K562 (cell line): ENCODE measurements around the gene CYS1. TPM values are rescaled to one million over a fixed set of nuclear protein-coding genes. Genes with fewer than 3 reads are reported as not detected.
A peak's percentile ranks its signal among the peaks of the same experiment; 100 is the strongest.

ENCODE experiments used
- ATAC-seq: fragments of 200-7000 bp; cut with Tn5 transposase; 3 replicates; pipeline ENCODE4 v1.9.1; 2020; ENCODE audit warnings: moderate library complexity
- BruUV-seq: library from RNA; stranded (reverse); fragments of 400-500 nt; replicated peaks from 2 replicates; lab custom pipeline; 2021; lab: Mats Ljungman, UMichigan
- CTCF ChIA-PET: fragments of 300-600 bp; formaldehyde crosslinking; extraction: SDS; loops from one replicate; lab custom pipeline; 2021; ENCODE audit warnings: low intra/inter-chr PET ratio; lab: Yijun Ruan, JAX
- POLR2A ChIA-PET: fragments of 300-600, 350-650 bp; sonication (Branson Sonifier 250); formaldehyde crosslinking; extraction: SDS; loops from one replicate; lab custom pipeline; 2021; ENCODE audit warnings: antibody characterized with exemption, inconsistent platforms; lab: Yijun Ruan, JAX
- DNase-seq, 4 experiments: peaks; one replicate each; pipeline versions ENCODE4 v3.0.0 to v3.0.0-alpha.2; 2011 to 2018; ENCODE audit warnings: low spot score in 3 of 4, mixed read lengths in 3 of 4; ENCODE audit errors: extremely low read depth in 1 of 4
- FAIRE-seq: peaks from 2 replicates; lab custom pipeline; 2011; peaks lifted over from hg19 to GRCh38; lab: Jason Lieb, UNC
- H2AFZ ChIP-seq: 2 replicates; pipeline ENCODE4 v1.6.0; 2011; ENCODE audit warnings: low read depth, low read length, control low read depth, inconsistent platforms
- H3K27ac ChIP-seq: fragments of 200-600 bp; 3 replicates; pipeline ENCODE4 v1.8.0; 2011; ENCODE audit warnings: low read depth, mild to moderate bottlenecking, control low read depth, inconsistent platforms, low read length, moderate library complexity, mixed read lengths; ENCODE audit errors: extremely low read depth
- H3K27me3 ChIP-seq, 2 experiments: fragments of 300-600 bp in 1 of 2; 2 replicates in 1 of 2; 3 replicates in 1 of 2; pipeline versions ENCODE4 v1.6.0 to v1.8.0; 2011; ENCODE audit warnings: inconsistent platforms in 2 of 2, low read length in 2 of 2, mild to moderate bottlenecking in 1 of 2, mixed read lengths in 1 of 2, moderate library complexity in 1 of 2; ENCODE audit not compliant: control insufficient read depth in 2 of 2, insufficient read depth in 2 of 2
- H3K36me3 ChIP-seq: fragments of 300-600 bp; 3 replicates; pipeline ENCODE4 v1.8.0; 2011; ENCODE audit warnings: mild to moderate bottlenecking, low read length, inconsistent platforms; ENCODE audit not compliant: control insufficient read depth, insufficient read depth
- H3K4me1 ChIP-seq, 2 experiments: fragments of 200-600 bp in 1 of 2; replicated peaks in 1 of 2; 2 replicates in 1 of 2; 3 replicates in 1 of 2; pipeline versions ENCODE4 v1.5.1 to v1.8.0; 2011; ENCODE audit warnings: inconsistent platforms in 2 of 2, low read length in 2 of 2, mild to moderate bottlenecking in 1 of 2, mixed read lengths in 1 of 2, moderate library complexity in 1 of 2; ENCODE audit not compliant: control insufficient read depth in 2 of 2, insufficient read depth in 2 of 2
- H3K4me2 ChIP-seq: 2 replicates; pipeline ENCODE4 v1.6.1; 2011; ENCODE audit warnings: low read length, control low read depth, inconsistent platforms, mixed read lengths; ENCODE audit not compliant: insufficient read depth
- H3K4me3 ChIP-seq: fragments of 200-600 bp; sonication (generic), shearing (Covaris generic); 2 replicates; pipeline ENCODE4 v1.5.1; 2016; ENCODE audit warnings: control low read depth, inconsistent platforms
- H3K79me2 ChIP-seq: fragments of 200-600 bp; 3 replicates; pipeline ENCODE4 v1.8.0; 2011; ENCODE audit warnings: low read length, inconsistent platforms; ENCODE audit not compliant: control insufficient read depth, insufficient read depth
- H3K9ac ChIP-seq, 2 experiments: 2 replicates each; pipeline versions ENCODE4 v1.6.0 to v1.6.1; 2011; ENCODE audit warnings: low read depth in 2 of 2, low read length in 2 of 2, control low read depth in 1 of 2, inconsistent platforms in 1 of 2, mild to moderate bottlenecking in 1 of 2, mixed read lengths in 1 of 2; ENCODE audit not compliant: insufficient read depth in 1 of 2
- H3K9me1 ChIP-seq: one replicate; pipeline ENCODE4 v1.6.0; 2011; ENCODE audit warnings: inconsistent platforms, mild to moderate bottlenecking, low read length, moderate library complexity; ENCODE audit not compliant: control insufficient read depth, insufficient read depth
- H3K9me3 ChIP-seq: replicated peaks from 2 replicates; pipeline ENCODE4 v1.5.1; 2011; ENCODE audit warnings: low read depth, low read length, inconsistent platforms; ENCODE audit not compliant: control insufficient read depth, insufficient read depth
- H4K20me1 ChIP-seq: replicated peaks from 2 replicates; pipeline ENCODE4 v1.6.1; 2011; ENCODE audit warnings: low read length, inconsistent platforms, mixed read lengths; ENCODE audit not compliant: control insufficient read depth, insufficient read depth
- CTCF ChIP-seq, 3 experiments: IDR thresholded peaks in 2 of 3; conservative IDR thresholded peaks in 1 of 3; 2 replicates each; pipeline ENCODE4 v1.5.1; 2011 to 2012; ENCODE audit warnings: low read length in 3 of 3, mild to moderate bottlenecking in 3 of 3, control low read depth in 2 of 3, improper control_type of control experiment in 1 of 3, inconsistent platforms in 1 of 3, low read depth in 1 of 3, mixed read lengths in 1 of 3, moderate library complexity in 1 of 3; ENCODE audit not compliant: insufficient read depth in 2 of 3
- DEAF1 ChIP-seq: fragments of 450-650 bp; formaldehyde crosslinking; IDR thresholded peaks from 2 replicates; pipeline ENCODE4 v1.4.0; 2020; ENCODE audit warnings: mild to moderate bottlenecking, moderate library complexity
- IRF9 ChIP-seq: fragments of 450-650 bp; IDR thresholded peaks from 2 replicates; pipeline ENCODE4 v1.6.1; 2016; ENCODE audit warnings: missing biosample characterization, missing genetic modification characterization
- RAD21 ChIP-seq, 2 experiments: fragments of 250-450 bp in 1 of 2; fragments of 450-650 bp in 1 of 2; sonication (Bioruptor Pico) in 1 of 2; formaldehyde crosslinking in 1 of 2; IDR thresholded peaks in 1 of 2; conservative IDR thresholded peaks in 1 of 2; 2 replicates each; pipeline versions ENCODE4 v1.4.0 to v1.8.0; 2020 to 2022; ENCODE audit warnings: mild to moderate bottlenecking in 2 of 2, moderate library complexity in 1 of 2
- WGBS: fragments of 100-300 bp; shearing (Covaris generic); methylation state at CpG from one replicate; pipeline ENCODE4 v1.1.6; 2016; ENCODE audit warnings: low coverage, mixed read lengths; ENCODE audit not compliant: insufficient coverage; ENCODE audit errors: missing lambda C conversion rate; 5-methylcytosine and 5-hydroxymethylcytosine counted together
- in situ Hi-C: fragments of 300-500 bp; cut with MboI; formaldehyde crosslinking; loops from 4 replicates; pipeline ENCODE4 v1.15.0; 2018; ENCODE audit warnings: inconsistent platforms, mixed read lengths
- intact Hi-C: fragments of 100-400 bp; cut with micrococcal nuclease; formaldehyde crosslinking; loops from 2 replicates; pipeline ENCODE4 v1.14.2; 2022
- polyA plus RNA-seq, 8 experiments: library from polyadenylated mRNA; depleted of rRNA in 4 of 8; stranded (reverse) in 5 of 8; unstranded in 3 of 8; fragments of >200 nt; fragmentation: Nextera tagmentation in 2 of 8; fragmentation: Illumina TruSeq in 1 of 8; extraction: Ambion mirVana in 2 of 8; extraction: Trizol in 1 of 8; gene quantifications; 2 replicates each; pipeline versions ENCODE4 v1.2.1 to v1.2.3, GENCODE V29; 2011 to 2014; ENCODE audit warnings: inconsistent platforms in 1 of 8, missing spikeins in 1 of 8
- total RNA-seq, 7 experiments: library from RNA; depleted of rRNA in 6 of 7; stranded (reverse); fragments of >200 nt in 6 of 7; fragmentation: Illumina TruSeq in 2 of 7; extraction: Trizol in 2 of 7; gene quantifications; 2 replicates each; pipeline versions ENCODE4 v1.2.1 to v1.2.3, GENCODE V29; 2011 to 2021; ENCODE audit warnings: low replicate concordance in 1 of 7
- TF ChIP-seq, protein P1 (sequence below), 2 experiments: fragments of 450-650 bp; formaldehyde crosslinking in 1 of 2; IDR thresholded peaks; 2 replicates each; pipeline versions ENCODE4 v1.4.0 to v1.6.1; 2014 to 2020; ENCODE audit warnings: mild to moderate bottlenecking in 2 of 2, borderline replicate concordance in 1 of 2, low read depth in 1 of 2

Gene CYS1
- total and polyA plus RNA-seq, 9 of the 15 experiments (the other 6 are each of a cell fraction or from before 2014, with no cell fraction given), result 0.11 to 0.13 TPM; not detected in 7

DNA sequence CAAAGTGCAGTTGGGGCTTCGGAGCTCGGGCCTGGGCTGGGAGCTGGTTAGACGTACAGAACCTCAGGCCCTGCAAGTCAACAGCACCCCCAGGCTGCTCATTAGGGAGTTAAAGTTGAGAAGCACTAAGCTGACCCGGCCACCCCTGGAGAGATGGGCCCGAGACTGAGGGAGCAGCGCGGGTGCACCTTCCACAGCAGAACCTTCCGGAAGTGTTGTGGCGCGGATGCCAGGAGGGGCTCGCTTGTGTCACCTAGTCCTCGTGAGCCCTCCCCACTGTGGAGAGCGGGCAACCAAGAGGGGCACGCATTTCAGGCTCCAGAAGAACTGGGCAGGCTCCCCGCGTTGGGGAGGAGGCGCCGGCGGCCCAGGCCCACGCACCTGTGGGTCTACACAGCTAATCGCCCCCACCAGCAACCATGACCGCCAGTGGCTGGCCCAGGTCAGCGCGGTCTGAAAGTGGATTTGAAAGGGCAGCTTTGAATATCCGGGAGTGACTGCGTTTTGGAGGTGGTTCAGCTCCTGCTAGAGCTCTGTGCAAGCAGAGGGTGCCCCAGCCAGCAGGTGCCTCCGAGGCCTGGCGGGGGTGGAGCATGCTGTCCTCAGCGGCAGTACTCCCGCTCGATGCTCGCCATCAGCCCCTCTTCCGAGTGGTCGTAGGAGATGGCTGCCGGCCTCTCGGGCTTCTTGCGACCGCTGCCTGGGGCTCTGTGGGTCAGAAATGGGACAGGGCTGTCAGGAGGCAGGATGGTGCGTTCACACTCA, 21.8 kb downstream of the CYS1 start:
- no peaks in the 10 kb centered on the region for H3K79me2 ChIP-seq
- FAIRE-seq (no peak), DNase-seq (peak; percentile 24 to 52 (median 42)), ATAC-seq (peak; percentile 67)
- in situ Hi-C loops, result no loop called here
- H3K27ac ChIP-seq, result no peak overlapping the region
- BruUV-seq, result no TSS peak
- 85% methylated on average over 36 of the region's 39 CpGs for WGBS
- H3K36me3 ChIP-seq, result peaks cover 17% of the 10 kb centered on the region; the same call in 2 of the 3 replicates
- no peaks in the 10 kb centered on the region for H4K20me1 ChIP-seq
- H3K4me2 ChIP-seq, result peak overlapping the region; percentile 72; the same call in 1 of the 2 replicates
- POLR2A ChIA-PET, result interaction anchor here (0.8 to 2.2 kb wide), 4 partner anchors 9 to 20 kb away, joined by 3 to 11 read pairs (median 6); partner anchors contain the start of gene KLF11
- H3K27me3 ChIP-seq, result no peaks in the 10 kb centered on the region
- peak overlapping the region; percentile 38 to 84; a peak in 3 of 4 replicates for H3K9ac ChIP-seq
- no peaks in the 10 kb centered on the region for H3K9me1 ChIP-seq
- TF ChIP-seq CTCF (IDR thresholded peaks at IDR 0.05 in 2 of 3, conservative IDR thresholded peaks at IDR 0.05 in 1 of 3; ENCODE audit: insufficient read depth in 2 of 3, low read depth in 1 of 3, low read length in 3 of 3) (peak; percentile 46 to 53 (median 49); a peak in 4 of 6 replicates), RAD21 (CRISPR knock-in tag; conservative IDR thresholded peaks at IDR 0.05 in 1 of 2, IDR thresholded peaks at IDR 0.05 in 1 of 2) (peak; percentile 34 to 62), IRF9 (tag) (no peak), DEAF1 (CRISPR knock-in tag) (0 out of 2 replicates have a peak, but pooled peaks have one; percentile 15)
- TF ChIP-seq, protein P1, sequence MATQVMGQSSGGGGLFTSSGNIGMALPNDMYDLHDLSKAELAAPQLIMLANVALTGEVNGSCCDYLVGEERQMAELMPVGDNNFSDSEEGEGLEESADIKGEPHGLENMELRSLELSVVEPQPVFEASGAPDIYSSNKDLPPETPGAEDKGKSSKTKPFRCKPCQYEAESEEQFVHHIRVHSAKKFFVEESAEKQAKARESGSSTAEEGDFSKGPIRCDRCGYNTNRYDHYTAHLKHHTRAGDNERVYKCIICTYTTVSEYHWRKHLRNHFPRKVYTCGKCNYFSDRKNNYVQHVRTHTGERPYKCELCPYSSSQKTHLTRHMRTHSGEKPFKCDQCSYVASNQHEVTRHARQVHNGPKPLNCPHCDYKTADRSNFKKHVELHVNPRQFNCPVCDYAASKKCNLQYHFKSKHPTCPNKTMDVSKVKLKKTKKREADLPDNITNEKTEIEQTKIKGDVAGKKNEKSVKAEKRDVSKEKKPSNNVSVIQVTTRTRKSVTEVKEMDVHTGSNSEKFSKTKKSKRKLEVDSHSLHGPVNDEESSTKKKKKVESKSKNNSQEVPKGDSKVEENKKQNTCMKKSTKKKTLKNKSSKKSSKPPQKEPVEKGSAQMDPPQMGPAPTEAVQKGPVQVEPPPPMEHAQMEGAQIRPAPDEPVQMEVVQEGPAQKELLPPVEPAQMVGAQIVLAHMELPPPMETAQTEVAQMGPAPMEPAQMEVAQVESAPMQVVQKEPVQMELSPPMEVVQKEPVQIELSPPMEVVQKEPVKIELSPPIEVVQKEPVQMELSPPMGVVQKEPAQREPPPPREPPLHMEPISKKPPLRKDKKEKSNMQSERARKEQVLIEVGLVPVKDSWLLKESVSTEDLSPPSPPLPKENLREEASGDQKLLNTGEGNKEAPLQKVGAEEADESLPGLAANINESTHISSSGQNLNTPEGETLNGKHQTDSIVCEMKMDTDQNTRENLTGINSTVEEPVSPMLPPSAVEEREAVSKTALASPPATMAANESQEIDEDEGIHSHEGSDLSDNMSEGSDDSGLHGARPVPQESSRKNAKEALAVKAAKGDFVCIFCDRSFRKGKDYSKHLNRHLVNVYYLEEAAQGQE (IDR thresholded peaks at IDR 0.05; ENCODE audit: borderline replicate concordance), result peak; percentile 29; the same call in 1 of the 2 replicates
- TF ChIP-seq, protein P1 (CRISPR knock-in tag; IDR thresholded peaks at IDR 0.05; ENCODE audit: low read depth), result no peak
- TF ChIP-seq, all 486 proteins: peak for 4
- Histone ChIP-seq H3K4me1 (peaks cover 11 to 51% of the 10 kb centered on the region in 2 experiments), H2AFZ (peak overlapping the region; percentile 77), H3K9me3 (no peaks in the 10 kb centered on the region), H3K4me3 (no peak overlapping the region)
- intact Hi-C loops, result no loop called here
- CTCF ChIA-PET, result interaction anchor here (0.6 kb wide), 1 partner anchor 351 kb away, joined by 3 read pairs; no protein-coding TSS in a partner anchor
